ENCODE data around the gene NHLH1.

- no peak for TF ChIP-seq POLR2A (IDR thresholded peaks at IDR 0.05; ENCODE audit: low read depth, low read length)
- no peak for TF ChIP-seq POLR2AphosphoS5 (IDR thresholded peaks at IDR 0.05; ENCODE audit: low read depth, low read length)
Measured at GRCh38 chr1:160404094-160404493, 37.2 kb downstream of the NHLH1 start.
